Esophagus squamous epithelium (tissue), 4 donors: ENCODE measurements around the gene BANP.
"Not testable (repeated sequence)": the region's sequence is repeated elsewhere in the genome, so short reads cannot be mapped to it uniquely, and the experiment has no call there.

Experiments
- POLR2A ChIP-seq, 4 donors: fragments of 450-650 bp; IDR thresholded peaks; one replicate each; pipeline ENCODE4 v1.6.1; 2017; ENCODE audit warnings: antibody characterized with exemption in 4 of 4, mild to moderate bottlenecking in 4 of 4, moderate library complexity in 3 of 4
- TF ChIP-seq, protein P1 (sequence below), 6 experiments: fragments of 450-650 bp in 4 of 6; fragments of 200-600 bp in 2 of 6; sonication (generic) in 2 of 6; IDR thresholded peaks; one replicate each; pipeline ENCODE4 v1.5.1; 2016 to 2019; ENCODE audit warnings: antibody characterized with exemption in 6 of 6, mild to moderate bottlenecking in 4 of 6, moderate library complexity in 4 of 6

DNA sequence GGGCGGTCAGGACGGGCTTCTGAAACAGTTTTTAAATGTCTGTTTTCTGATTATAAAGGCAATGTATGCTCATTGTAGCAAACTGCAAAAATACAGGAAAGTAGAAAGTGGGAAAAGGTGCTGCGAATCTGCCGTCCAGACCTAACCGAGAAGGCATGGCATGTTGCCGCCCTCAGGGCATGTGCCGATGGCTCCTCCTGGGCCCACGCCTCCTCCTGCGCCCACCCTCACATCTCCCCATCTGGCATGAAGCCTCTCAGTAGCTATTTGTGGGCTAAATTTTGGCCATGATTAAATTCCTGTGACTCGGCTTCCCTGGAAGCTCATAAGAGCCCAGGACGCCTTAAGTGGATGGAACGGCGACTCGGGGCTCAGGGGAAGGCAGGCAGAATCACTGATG is 148.7 kb downstream of the BANP start:
- not testable (repeated sequence) for TF ChIP-seq POLR2A (IDR thresholded peaks at IDR 0.05)
- TF ChIP-seq, protein P1, sequence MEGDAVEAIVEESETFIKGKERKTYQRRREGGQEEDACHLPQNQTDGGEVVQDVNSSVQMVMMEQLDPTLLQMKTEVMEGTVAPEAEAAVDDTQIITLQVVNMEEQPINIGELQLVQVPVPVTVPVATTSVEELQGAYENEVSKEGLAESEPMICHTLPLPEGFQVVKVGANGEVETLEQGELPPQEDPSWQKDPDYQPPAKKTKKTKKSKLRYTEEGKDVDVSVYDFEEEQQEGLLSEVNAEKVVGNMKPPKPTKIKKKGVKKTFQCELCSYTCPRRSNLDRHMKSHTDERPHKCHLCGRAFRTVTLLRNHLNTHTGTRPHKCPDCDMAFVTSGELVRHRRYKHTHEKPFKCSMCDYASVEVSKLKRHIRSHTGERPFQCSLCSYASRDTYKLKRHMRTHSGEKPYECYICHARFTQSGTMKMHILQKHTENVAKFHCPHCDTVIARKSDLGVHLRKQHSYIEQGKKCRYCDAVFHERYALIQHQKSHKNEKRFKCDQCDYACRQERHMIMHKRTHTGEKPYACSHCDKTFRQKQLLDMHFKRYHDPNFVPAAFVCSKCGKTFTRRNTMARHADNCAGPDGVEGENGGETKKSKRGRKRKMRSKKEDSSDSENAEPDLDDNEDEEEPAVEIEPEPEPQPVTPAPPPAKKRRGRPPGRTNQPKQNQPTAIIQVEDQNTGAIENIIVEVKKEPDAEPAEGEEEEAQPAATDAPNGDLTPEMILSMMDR (IDR thresholded peaks at IDR 0.05): not testable (repeated sequence)
